ENCODE measurements around the gene CPXM2.

GRCh38 chr10:123889821-123890220 is 1.8 kb downstream of the CPXM2 start:
- TF ChIP-seq ZNF384 (IDR thresholded peaks at IDR 0.05): no peak
- TF ChIP-seq PKNOX1 (IDR thresholded peaks at IDR 0.05): no peak
- TF ChIP-seq BHLHE40 (IDR thresholded peaks at IDR 0.05; ENCODE audit: borderline replicate concordance): no peak
- no peak for TF ChIP-seq L3MBTL2 (conservative IDR thresholded peaks at IDR 0.05)
